GM12865 (cell line): ENCODE results near the gene SPINT3.
"Not testable (repeated sequence)": the region's sequence is repeated elsewhere in the genome, so short reads cannot be mapped to it uniquely, and the experiment has no call there.

Source experiments
- DNase-seq: peaks from one replicate; pipeline ENCODE4 v3.0.0; 2010; ENCODE audit warnings: low read depth
- H3K4me3 ChIP-seq: 2 replicates; pipeline ENCODE4 v1.5.1; 2011; ENCODE audit warnings: mild to moderate bottlenecking, low read depth, low read length, control low read depth
- CTCF ChIP-seq: IDR thresholded peaks from 2 replicates; pipeline ENCODE4 v1.5.1; 2011; ENCODE audit warnings: low read length, control low read depth, low read depth, inconsistent platforms; ENCODE audit not compliant: insufficient read depth; ENCODE audit errors: missing control alignments

The SPINT3 gene

GRCh38 chr20:45495501-45495941, 19.9 kb downstream of the SPINT3 start:
- H3K4me3 ChIP-seq = no peak overlapping the region
- no peak for DNase-seq
- TF ChIP-seq CTCF = no peak

GRCh38 chr20:45489083-45489531, 26.3 kb downstream of the SPINT3 start:
- H3K4me3 ChIP-seq = no peak overlapping the region
- no peak for DNase-seq
- TF ChIP-seq CTCF = no peak

- no peak overlapping the region for H3K4me3 ChIP-seq
Measured at GRCh38 chr20:45487231-45487635, 28.2 kb downstream of the SPINT3 start.

GRCh38 chr20:45485388-45485787, 30.0 kb downstream of the SPINT3 start:
- no peak for DNase-seq
- no peak overlapping the region for H3K4me3 ChIP-seq
- TF ChIP-seq CTCF = no peak

More at GRCh38 chr20:45487231-45487635, 28.2 kb downstream of the SPINT3 start:
- no peak for DNase-seq
- no peak for TF ChIP-seq CTCF

GRCh38 chr20:45484676-45485075, 30.7 kb downstream of the SPINT3 start:
- DNase-seq = no peak
- no peak for TF ChIP-seq CTCF
- no peak overlapping the region for H3K4me3 ChIP-seq

GRCh38 chr20:45479822-45480221, 35.6 kb downstream of the SPINT3 start:
- no peak for DNase-seq
- TF ChIP-seq CTCF = no peak
- H3K4me3 ChIP-seq = no peak overlapping the region

GRCh38 chr20:45477530-45478148, 37.8 kb downstream of the SPINT3 start:
- not testable (repeated sequence) for H3K4me3 ChIP-seq, DNase-seq

- not testable (repeated sequence) for DNase-seq
Measured at GRCh38 chr20:45472286-45472685, 43.1 kb downstream of the SPINT3 start.

More at GRCh38 chr20:45472286-45472685, 43.1 kb downstream of the SPINT3 start:
- not testable (repeated sequence) for H3K4me3 ChIP-seq
